Ammon's horn (tissue), 1 donor: ENCODE results near the gene MEG3.

ENCODE experiments used
- DNase-seq: peaks from one replicate; pipeline ENCODE4 v3.0.0-alpha.2; 2016; ENCODE audit warnings: low spot score

MEG3 gene

GRCh38 chr14:100832311-100832960 is 6.5 kb downstream of the MEG3 start:
- no peak for DNase-seq

- no peak for DNase-seq
Measured at GRCh38 chr14:100834082-100834793, 8.3 kb downstream of the MEG3 start.

GRCh38 chr14:100834794-100835547 is 9.1 kb downstream of the MEG3 start:
- no peak for DNase-seq

- DNase-seq, result no peak
Measured at GRCh38 chr14:100835548-100836310, 9.8 kb downstream of the MEG3 start.

GRCh38 chr14:100836311-100836805 is 10.4 kb downstream of the MEG3 start:
- DNase-seq, result no peak

- no peak for DNase-seq
Measured at GRCh38 chr14:100836941-100837804, 11.3 kb downstream of the MEG3 start.

DNA sequence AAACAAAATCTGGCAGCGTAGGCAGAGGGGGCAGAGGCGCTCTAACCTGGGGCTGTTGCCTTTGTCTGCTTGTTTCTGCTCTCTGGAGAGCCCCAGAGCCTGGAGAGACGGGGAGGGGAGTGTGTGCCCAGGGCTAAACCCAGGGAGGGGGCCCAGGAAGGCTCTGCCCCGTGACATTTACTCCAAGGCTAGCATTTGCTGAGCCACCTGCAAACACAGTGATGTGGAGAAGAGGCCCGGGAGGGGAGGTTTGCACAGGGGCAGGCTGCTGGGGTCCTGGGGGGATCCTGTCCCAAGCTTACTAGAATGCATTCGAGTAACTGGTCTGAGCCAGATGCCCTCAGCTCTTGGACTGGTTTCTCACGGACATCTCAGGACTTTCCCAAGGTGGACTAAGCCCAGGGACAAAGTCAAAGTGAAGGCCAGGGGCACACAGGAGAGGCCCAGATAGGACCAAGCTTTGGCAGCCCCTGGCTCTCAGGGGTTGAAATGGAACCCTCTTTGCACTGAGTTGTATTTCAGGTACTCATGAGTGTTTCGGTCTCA is 12.0 kb downstream of the MEG3 start:
- no peak for DNase-seq

DNA sequence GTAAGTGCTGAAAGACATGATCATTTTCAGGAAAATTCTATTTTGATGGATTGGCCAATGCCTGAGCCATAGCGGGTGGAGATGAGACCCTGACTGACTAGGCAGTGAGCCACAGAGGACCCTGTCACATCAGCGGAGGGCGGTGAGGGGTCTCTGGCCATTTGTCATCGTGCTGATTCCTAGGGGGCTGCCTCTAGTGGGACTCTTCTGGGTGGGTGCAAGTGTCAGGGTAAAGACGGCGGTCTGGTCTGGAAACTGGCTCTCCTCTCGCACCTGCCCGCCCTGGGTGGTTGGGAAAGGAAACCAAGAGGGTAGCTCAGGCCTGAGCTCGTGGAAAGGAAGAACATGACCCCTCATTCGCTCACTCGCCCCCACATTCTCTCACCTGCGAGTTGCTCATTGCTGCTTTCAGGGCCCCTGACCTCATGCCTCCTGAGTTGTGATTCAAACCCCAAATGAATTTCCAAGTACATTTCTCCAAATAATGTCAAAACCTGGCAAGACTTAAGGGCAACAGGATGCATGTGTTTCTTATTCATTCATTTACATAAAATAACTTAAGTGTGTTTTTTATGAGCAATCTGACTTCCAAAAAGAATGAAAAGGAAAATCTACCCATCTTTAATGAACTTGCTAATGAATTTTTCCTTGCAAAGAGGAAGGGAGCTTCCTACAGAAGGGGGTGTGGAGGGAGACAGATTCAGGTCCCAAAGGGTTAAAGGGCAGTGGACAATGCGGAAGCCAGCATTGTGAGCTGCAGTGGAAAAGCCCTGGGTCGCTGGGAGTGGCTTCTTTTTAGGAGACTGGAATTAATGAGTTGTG is 12.8 kb downstream of the MEG3 start:
- no peak for DNase-seq

- no peak for DNase-seq
Measured at GRCh38 chr14:100839315-100839585, 13.3 kb downstream of the MEG3 start.

DNA sequence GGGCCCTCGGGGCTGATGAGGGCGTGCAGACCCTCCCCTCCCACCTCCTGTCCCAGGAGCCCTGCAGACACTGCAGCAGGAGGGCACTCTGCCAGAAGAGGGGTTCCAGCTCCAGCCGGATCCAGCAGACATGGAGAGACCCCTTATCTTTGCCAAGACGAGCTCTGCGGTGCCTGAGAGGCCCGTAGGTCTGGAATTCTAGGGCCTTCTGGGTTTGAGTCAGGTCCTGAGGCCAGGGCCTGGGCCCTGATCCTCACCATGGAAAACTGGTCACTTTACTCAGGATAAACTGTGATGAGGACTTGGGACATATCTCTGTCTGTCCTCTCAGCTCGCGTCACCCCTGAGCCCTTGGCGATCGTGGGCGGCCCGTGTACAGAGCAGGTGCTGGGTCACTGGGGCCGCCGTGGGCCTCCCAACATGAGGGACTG is 13.8 kb downstream of the MEG3 start:
- DNase-seq, result no peak

GRCh38 chr14:100840286-100841065 is 14.6 kb downstream of the MEG3 start:
- no peak for DNase-seq

DNA sequence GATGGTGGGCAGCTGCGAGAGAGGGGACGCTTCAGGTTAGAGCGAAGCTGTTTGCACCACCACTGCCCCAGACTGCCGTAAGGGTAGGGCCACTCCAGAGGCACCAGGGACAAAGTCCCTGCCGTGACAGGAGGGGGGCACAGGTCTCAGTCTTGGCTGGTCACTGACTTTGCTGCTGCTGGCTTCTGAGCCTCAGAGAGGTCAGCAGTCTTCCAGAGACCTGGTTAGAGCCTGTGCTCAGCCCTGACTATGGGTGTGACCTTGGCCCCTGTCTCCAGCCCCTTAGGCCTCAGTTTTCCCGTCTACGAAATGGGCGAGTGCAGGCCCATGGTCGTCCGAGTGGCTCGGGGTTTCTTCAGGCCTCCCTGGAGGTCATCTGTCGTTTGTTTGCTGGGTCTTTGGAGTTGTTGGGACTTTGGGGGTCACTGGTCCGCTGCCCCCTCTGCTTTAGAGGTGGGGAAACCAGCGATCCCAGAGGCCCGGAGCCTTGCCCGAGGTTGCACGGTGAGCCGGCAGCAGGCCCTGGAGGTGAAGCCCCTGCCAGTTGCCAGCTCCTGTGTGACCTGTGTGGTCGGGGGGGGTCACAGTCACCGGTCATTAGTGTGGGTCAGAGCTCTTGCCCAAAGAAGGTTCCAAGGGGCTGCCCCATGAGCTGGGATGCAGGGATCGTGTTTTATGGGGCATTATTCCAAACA is 15.3 kb downstream of the MEG3 start:
- no peak for DNase-seq

DNA sequence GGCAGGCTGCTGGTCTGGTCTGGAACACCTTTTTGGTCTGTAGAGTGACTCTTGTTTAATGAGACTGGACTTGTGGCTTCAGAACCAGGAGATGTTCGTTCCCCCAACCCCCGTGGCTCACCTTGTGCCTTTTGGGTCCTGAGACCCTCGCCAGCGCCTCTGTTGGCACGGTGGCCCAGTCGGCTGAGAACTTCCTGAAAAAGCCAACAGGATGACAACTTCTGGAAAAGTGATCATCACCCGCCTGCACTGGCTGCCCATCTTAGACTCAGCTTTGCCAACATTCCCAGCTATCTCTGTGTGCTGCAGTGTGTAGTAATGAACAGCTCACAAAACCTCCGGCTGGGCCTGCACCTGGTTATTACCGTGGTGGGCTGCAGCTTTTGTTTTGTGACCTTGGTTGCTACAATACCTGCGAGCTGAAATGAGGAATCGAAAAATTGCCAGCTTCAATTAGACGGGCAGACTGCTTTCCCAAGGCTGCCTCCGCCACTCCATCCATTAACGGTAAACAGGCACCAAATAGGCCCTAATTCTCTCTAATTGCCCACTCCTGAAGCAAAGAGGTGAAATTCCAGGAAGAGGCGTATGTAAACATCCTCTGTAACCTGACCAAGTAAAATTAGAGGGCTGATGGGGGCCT is 16.0 kb downstream of the MEG3 start:
- no peak for DNase-seq

DNA sequence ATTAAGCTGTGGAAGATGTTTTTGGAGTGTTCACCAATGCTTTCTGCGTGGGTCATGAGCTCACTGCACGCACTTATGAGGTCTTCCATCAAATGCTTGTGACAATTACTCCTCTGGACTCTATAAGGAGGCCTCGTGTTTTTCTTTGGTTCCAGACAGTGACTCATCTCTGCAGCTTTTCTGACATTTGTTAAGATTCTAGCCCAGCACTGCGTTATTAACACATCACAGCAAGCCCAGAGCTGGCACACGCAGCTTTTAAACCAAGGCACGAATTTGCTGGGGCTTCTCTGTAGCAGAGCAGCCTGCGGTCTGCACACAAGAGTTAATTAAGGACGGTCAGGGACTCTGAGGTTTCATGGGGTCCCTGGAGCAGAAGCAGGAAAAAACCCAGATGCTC is 16.9 kb downstream of the MEG3 start:
- DNase-seq, result peak; percentile 37

DNA sequence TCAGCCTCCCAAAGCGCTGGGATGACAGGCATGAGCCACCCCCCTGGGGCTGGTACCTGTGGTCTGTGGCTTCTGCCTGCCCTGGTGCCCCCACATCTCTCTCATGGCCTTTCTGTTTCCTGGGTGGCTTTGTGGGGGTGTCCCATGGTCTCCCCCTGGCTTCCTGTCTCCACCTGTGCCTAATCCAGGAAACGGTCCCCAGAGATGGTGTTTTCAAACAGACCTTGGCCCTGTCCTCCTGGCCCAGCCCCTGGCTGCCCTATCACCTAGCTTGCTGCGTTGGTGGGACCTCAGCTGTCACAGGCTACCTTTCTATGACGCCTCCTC is 18.1 kb downstream of the MEG3 start:
- no peak for DNase-seq

DNA sequence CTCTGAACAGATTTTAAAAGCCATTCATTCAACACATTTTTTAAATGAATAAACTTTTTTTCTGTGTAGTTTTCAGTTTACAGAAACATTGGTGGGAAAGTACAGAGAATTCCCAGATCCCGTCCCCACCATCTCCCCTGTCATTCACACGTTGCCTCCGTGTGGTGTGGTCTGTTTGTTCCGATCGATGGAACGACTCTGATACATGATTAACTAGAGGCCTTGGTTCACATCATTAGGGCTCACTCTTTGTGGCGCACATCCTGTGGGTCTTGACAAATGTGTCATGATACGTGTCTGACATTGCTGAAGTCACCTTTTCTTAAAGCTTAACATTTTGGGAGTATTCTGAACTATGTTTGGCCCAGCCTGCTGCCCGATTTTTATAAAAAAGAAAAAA is 18.5 kb downstream of the MEG3 start:
- no peak for DNase-seq

DNA sequence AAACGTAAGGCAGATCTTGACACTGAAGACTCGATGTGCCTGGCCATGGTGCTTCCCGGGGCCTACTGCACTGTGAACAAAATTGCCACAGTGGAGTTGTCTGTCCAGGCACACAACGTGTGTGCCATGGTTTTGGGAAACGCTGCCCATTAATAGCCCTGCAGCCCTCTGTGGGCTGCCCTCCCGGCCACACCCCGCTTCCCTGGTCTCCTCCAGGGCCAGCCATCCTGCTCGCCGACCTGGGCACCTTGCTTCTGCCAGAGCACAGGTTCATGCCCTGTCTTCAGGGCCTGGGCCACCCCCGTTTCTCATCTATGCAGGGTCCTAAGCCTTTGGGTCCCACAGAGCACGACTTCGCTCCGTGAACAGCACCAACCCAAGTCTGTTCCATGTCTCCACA is 18.9 kb downstream of the MEG3 start:
- no peak for DNase-seq

GRCh38 chr14:100845341-100845740 is 19.4 kb downstream of the MEG3 start:
- no peak for DNase-seq
